WTC11 (cell line): ENCODE results near the gene FOXD1.

Experiments used
- ATF2 ChIP-seq: sonication (generic); formaldehyde crosslinking; IDR thresholded peaks from 2 replicates; pipeline ENCODE4 v1.8.1; 2022; ENCODE audit warnings: low read depth, missing genetic modification reagents, borderline replicate concordance
- ATF6 ChIP-seq: sonication (generic); formaldehyde crosslinking; IDR thresholded peaks from 2 replicates; pipeline ENCODE4 v1.8.1; 2023; ENCODE audit warnings: mild to moderate bottlenecking, missing genetic modification reagents
- CTCF ChIP-seq: fragments of 200-600 bp; IDR thresholded peaks from 2 replicates; pipeline ENCODE4 v1.8.0; 2022; ENCODE audit warnings: antibody characterized with exemption
- ELF4 ChIP-seq: sonication (generic); formaldehyde crosslinking; IDR thresholded peaks from 2 replicates; pipeline ENCODE4 v1.8.1; 2022; ENCODE audit warnings: low read depth, mild to moderate bottlenecking, moderate library complexity, missing genetic modification reagents
- ETV6 ChIP-seq: sonication (generic); formaldehyde crosslinking; IDR thresholded peaks from 2 replicates; pipeline ENCODE4 v1.8.1; 2022; ENCODE audit warnings: mild to moderate bottlenecking, missing genetic modification reagents
- HMGXB4 ChIP-seq: sonication (generic); formaldehyde crosslinking; IDR thresholded peaks from 2 replicates; pipeline ENCODE4 v1.8.1; 2023; ENCODE audit warnings: mild to moderate bottlenecking, moderate library complexity, missing genetic modification reagents
- IRF2 ChIP-seq: sonication (generic); formaldehyde crosslinking; IDR thresholded peaks from 2 replicates; pipeline ENCODE4 v1.8.0; 2022; ENCODE audit warnings: low read depth, missing genetic modification reagents, borderline replicate concordance
- KAT7 ChIP-seq: sonication (generic); formaldehyde crosslinking; IDR thresholded peaks from 2 replicates; pipeline ENCODE4 v1.8.1; 2023; ENCODE audit warnings: missing genetic modification reagents, mild to moderate bottlenecking, borderline replicate concordance
- MAX ChIP-seq: sonication (generic); formaldehyde crosslinking; IDR thresholded peaks from 2 replicates; pipeline ENCODE4 v1.8.0; 2022; ENCODE audit warnings: mild to moderate bottlenecking, missing genetic modification reagents
- ZNF138 ChIP-seq: sonication (generic); formaldehyde crosslinking; conservative IDR thresholded peaks from 2 replicates; pipeline ENCODE4 v1.8.1; 2022; ENCODE audit warnings: mild to moderate bottlenecking, moderate library complexity, missing genetic modification reagents
- ZNF232 ChIP-seq: sonication (generic); formaldehyde crosslinking; IDR thresholded peaks from 2 replicates; pipeline ENCODE4 v1.8.0; 2022; ENCODE audit warnings: mild to moderate bottlenecking, missing genetic modification reagents
- ZSCAN18 ChIP-seq: fragments of 250-450 bp; sonication (Bioruptor Pico); IDR thresholded peaks from 2 replicates; pipeline ENCODE4 v2.1.2; 2022; ENCODE audit warnings: mild to moderate bottlenecking, moderate library complexity

- TF ChIP-seq MAX (CRISPR knock-in tag) (no peak), CTCF (no peak), ZSCAN18 (CRISPR knock-in tag) (no peak), ETV6 (CRISPR knock-in tag) (no peak), ATF6 (CRISPR knock-in tag) (no peak), IRF2 (CRISPR knock-in tag) (no peak), ATF2 (CRISPR knock-in tag) (no peak), KAT7 (CRISPR knock-in tag) (no peak), ZNF138 (no peak), HMGXB4 (CRISPR knock-in tag) (no peak), ZNF232 (CRISPR knock-in tag) (no peak), ELF4 (CRISPR knock-in tag) (no peak)
Observed at GRCh38 chr5:73399775-73400174, 48.8 kb downstream of the FOXD1 start.
